Fibroblast of mammary gland (primary cell): ENCODE results near the gene DCLK1.

Experiments used
- DNase-seq: peaks from one replicate; pipeline ENCODE4 v3.0.0-alpha.2; 2010; ENCODE audit warnings: low read depth
- H3K4me3 ChIP-seq: 2 replicates; pipeline ENCODE4 v1.5.1; 2011; ENCODE audit warnings: low read depth, mild to moderate bottlenecking, low read length, moderate library complexity; ENCODE audit not compliant: control insufficient read depth
- TF ChIP-seq, protein P1 (sequence below): conservative IDR thresholded peaks from 2 replicates; pipeline ENCODE4 v1.5.1; 2011; ENCODE audit warnings: low read depth, low read length, inconsistent platforms; ENCODE audit not compliant: control insufficient read depth, insufficient read depth

DCLK1 gene

DNA sequence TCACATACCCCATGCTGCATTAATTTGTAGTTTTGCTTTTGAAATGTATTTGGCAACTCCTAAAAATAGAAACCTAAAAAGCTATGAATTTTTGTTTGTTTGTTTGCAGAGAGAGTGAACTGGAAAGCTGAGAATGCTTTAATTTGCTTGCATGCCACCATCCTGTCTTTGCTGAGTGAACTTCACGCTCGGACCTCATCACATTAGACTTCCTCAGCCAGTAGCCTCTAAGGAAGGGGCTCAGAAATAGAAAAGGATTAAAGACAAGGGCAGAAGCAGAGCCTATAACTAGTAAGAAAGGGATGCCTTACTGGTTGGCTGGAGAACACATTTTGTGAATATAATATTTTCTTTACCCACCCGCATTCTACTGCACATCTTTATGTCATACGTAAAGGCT lies 275.1 kb downstream of the DCLK1 start:
- TF ChIP-seq, protein P1, sequence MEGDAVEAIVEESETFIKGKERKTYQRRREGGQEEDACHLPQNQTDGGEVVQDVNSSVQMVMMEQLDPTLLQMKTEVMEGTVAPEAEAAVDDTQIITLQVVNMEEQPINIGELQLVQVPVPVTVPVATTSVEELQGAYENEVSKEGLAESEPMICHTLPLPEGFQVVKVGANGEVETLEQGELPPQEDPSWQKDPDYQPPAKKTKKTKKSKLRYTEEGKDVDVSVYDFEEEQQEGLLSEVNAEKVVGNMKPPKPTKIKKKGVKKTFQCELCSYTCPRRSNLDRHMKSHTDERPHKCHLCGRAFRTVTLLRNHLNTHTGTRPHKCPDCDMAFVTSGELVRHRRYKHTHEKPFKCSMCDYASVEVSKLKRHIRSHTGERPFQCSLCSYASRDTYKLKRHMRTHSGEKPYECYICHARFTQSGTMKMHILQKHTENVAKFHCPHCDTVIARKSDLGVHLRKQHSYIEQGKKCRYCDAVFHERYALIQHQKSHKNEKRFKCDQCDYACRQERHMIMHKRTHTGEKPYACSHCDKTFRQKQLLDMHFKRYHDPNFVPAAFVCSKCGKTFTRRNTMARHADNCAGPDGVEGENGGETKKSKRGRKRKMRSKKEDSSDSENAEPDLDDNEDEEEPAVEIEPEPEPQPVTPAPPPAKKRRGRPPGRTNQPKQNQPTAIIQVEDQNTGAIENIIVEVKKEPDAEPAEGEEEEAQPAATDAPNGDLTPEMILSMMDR = no peak
- DNase-seq = no peak
- H3K4me3 ChIP-seq = no peak overlapping the region

DNA sequence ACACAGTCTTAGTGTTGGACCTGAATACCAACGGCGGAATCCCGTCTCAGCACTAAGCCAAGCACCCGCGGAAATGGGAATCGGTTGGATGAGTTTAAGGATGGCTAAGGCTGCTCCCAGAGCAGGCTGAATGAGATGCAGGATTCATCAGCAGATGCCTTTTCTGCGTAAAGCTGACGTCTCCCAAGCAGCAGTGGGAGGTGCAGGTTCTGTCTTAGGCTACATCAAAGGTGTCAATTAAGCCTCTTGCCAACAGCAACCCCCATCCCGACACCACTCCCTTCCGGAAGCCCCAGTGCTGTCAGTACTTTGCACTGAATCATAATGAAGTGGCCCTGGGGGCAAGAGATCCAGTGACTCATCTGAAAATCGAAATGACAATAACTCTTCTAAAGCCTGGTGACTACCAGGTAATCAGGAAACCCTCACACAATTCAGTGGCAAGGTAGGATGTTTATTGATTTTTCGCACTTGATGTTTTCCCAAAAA lies 275.6 kb downstream of the DCLK1 start:
- H3K4me3 ChIP-seq = no peak overlapping the region
- peak; percentile 41 for DNase-seq
- TF ChIP-seq, protein P1 = no peak

DNA sequence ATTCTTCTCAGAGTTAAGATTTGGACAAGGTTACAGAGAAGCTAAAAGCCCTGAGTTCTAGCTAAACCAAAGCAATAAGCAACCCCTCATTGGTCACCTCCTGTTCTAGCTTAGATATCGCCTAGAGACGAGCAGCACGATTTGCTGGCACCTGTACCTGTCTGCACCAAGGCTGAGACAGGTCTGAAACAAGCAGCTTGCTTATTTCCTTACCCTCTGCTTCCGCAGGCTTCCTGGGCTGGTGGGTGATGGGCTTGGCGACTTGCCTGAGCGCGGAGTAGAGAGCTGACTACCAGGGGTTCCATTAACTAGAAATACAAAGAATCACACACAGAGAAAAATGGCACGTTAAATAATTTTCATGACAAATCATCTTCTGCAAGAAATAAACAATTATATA lies 276.9 kb downstream of the DCLK1 start:
- no peak for DNase-seq
- TF ChIP-seq, protein P1 = no peak
- H3K4me3 ChIP-seq = no peak overlapping the region

DNA sequence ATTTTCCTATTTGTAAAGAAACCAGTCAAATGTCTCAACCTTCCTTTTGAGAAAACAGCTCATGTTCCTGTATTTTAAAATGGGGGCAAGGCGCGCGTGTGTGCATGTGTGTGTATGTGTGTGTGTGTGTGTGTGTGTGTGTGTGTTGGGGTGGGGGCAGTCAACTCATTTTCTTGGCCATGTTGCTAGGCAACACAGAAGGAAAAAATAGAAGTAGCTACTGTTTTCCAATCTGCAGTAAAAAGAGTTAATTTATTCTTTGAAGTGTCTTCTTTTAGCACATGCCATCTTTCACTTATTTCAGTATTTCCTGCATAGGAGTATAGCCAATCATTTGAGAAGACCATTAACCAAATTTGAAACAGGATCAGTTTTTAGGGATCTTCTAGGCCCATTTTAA lies 279.3 kb downstream of the DCLK1 start:
- H3K4me3 ChIP-seq = no peak overlapping the region
- no peak for DNase-seq
- TF ChIP-seq, protein P1 = no peak

DNA sequence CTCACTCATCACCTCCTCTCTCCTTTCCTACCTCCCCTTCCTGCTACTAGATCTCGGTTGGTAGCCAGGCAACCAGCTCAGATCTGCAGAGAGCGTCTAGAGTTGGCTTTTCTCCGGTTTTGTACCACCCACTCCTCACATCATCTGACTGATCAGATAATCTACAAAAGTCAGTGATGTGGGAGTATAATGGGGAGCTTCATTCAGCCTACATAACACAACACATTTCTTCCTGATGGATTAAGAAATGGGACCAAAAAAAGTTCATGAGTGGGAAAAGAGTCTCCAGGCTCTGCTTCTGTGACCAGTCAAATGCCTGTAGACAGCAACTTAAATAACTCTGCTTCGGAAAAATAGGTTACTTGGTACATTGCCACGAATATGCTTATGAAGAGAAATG lies 279.8 kb downstream of the DCLK1 start:
- no peak overlapping the region for H3K4me3 ChIP-seq
- TF ChIP-seq, protein P1 = no peak
- no peak for DNase-seq

DNA sequence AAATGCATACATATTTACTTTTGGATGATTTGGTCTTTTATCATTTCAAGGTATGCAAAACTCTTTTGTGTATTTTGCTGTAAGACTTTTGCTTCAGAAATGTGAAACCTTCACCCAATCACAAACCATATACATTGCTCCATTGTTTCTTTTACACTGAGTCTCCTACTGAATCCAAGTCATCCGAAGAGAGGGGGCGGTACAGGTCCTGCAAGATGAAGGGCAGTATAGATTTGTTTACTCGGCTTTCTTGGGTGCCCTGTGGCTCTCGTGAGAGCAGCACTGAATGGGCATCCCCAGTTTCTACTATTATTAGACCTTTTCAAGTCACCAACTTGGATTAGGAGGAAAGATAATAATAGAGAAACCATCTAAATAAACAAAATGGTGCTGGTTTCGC lies 280.6 kb downstream of the DCLK1 start:
- no peak for DNase-seq
- TF ChIP-seq, protein P1 = no peak

DNA sequence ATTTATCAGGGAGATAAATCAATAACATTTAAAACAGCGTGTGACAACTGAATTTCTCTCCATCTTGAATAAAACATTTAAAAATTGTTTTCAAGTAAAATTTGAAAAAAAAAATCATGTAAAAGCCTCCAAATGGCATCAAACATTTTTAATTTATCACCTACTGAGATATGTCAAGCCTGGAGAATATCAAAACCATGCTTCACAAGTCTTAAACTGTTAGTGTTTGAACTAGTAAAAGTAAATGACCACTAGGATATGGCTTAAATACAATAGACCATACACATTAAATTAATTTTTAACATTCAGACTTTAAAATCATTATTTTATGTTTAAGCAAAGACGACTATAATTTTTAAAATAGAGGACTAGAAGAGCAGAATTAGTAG lies 281.9 kb downstream of the DCLK1 start:
- TF ChIP-seq, protein P1 = no peak
- DNase-seq = no peak
- no peak overlapping the region for H3K4me3 ChIP-seq

More for the DNA sequence above, 280.6 kb downstream of the DCLK1 start:
- H3K4me3 ChIP-seq = no peak overlapping the region
